HG03135 (cell line): ENCODE results near the gene ZNF771.
"Not testable (repeated sequence)": the region's sequence is repeated elsewhere in the genome, so short reads cannot be mapped to it uniquely, and the experiment has no call there.

ENCODE experiments used
- ATAC-seq: cut with Tn5 transposase; IDR thresholded peaks from one replicate; pipeline ENCODE4 v1.9.1; 2021; ENCODE audit warnings: mild to moderate bottlenecking, moderate library complexity; ENCODE audit not compliant: unreplicated experiment

The ZNF771 gene

GRCh38 chr16:30375864-30376263 is 31.5 kb upstream of the ZNF771 start:
- ATAC-seq, result no peak

GRCh38 chr16:30376461-30376902 is 30.9 kb upstream of the ZNF771 start:
- ATAC-seq, result no peak

GRCh38 chr16:30377050-30377811 is 30.2 kb upstream of the ZNF771 start:
- no peak for ATAC-seq

- peak; percentile 33 for ATAC-seq
These were observed 29.6 kb upstream of the ZNF771 start for GRCh38 chr16:30377812-30378235.

- peak; percentile 83 for ATAC-seq
These were observed 28.9 kb upstream of the ZNF771 start for GRCh38 chr16:30378236-30379157.

GRCh38 chr16:30379158-30379783 is 28.1 kb upstream of the ZNF771 start:
- ATAC-seq, result no peak

- no peak for ATAC-seq
These were observed 27.2 kb upstream of the ZNF771 start for GRCh38 chr16:30380072-30380802.

- no peak for ATAC-seq
These were observed 26.6 kb upstream of the ZNF771 start for GRCh38 chr16:30380803-30381208.

GRCh38 chr16:30381291-30382041 is 25.9 kb upstream of the ZNF771 start:
- ATAC-seq, result no peak

- ATAC-seq, result no peak
These were observed 25.1 kb upstream of the ZNF771 start, which contains the start of gene SEPTIN1 for GRCh38 chr16:30382111-30382881. Gene SEPTIN1, minus strand, starts transcription at chr16:30382561. Its CDS starts 19 bp downstream, at chr16:30382542.

- no peak for ATAC-seq
These were observed 23.9 kb upstream of the ZNF771 start for GRCh38 chr16:30383521-30383920.

- no peak for ATAC-seq
These were observed 12.7 kb upstream of the ZNF771 start for GRCh38 chr16:30394592-30395154.

GRCh38 chr16:30395155-30395991 is 12.0 kb upstream of the ZNF771 start, which contains the start of gene ZNF48:
Gene ZNF48, plus strand, starts transcription at chr16:30395420. Its CDS starts 375 bp downstream, at chr16:30395795.
- peak; percentile 52 for ATAC-seq

- ATAC-seq, result no peak
These were observed 11.3 kb upstream of the ZNF771 start for GRCh38 chr16:30395992-30396585.

- not testable (repeated sequence) for ATAC-seq
These were observed 10.8 kb upstream of the ZNF771 start for GRCh38 chr16:30396627-30397026.

- no peak for ATAC-seq
These were observed 10.3 kb upstream of the ZNF771 start for GRCh38 chr16:30397056-30397455.
